Neural progenitor cell (in vitro differentiated cells): ENCODE results near the gene NFKBIE.

Source experiments
- CTCF ChIP-seq: fragments of 200-600 bp; sonication (generic); IDR thresholded peaks from 2 replicates; pipeline ENCODE4 v1.5.1; 2017; ENCODE audit warnings: antibody characterized with exemption, mild to moderate bottlenecking
- EZH2 ChIP-seq: fragments of 200-600 bp; sonication (generic); IDR thresholded peaks from 2 replicates; pipeline ENCODE4 v1.6.1; 2017; ENCODE audit warnings: antibody characterized with exemption, mild to moderate bottlenecking, moderate library complexity
- EZH2phosphoT487 ChIP-seq: fragments of 200-600 bp; sonication (generic); IDR thresholded peaks from 2 replicates; pipeline ENCODE4 v1.6.1; 2017; ENCODE audit warnings: antibody characterized with exemption

GRCh38 chr6:44216677-44217331 is 48.5 kb downstream of the NFKBIE start, which contains the start of gene MYMX:
- TF ChIP-seq CTCF (no peak), EZH2phosphoT487 (no peak), EZH2 (no peak)
